GM06990 (cell line): ENCODE data around the gene P2RX7.

ENCODE experiments used
- DNase-seq: peaks from one replicate; pipeline ENCODE4 v3.0.0-alpha.2; 2011; ENCODE audit not compliant: insufficient read length; ENCODE audit errors: extremely low read depth
- H3K27me3 ChIP-seq: replicated peaks from 2 replicates; pipeline ENCODE4 v1.6.0; 2011; ENCODE audit warnings: low read length; ENCODE audit not compliant: control insufficient read depth, insufficient read depth
- H3K36me3 ChIP-seq: 2 replicates; pipeline ENCODE4 v1.5.1; 2011; ENCODE audit warnings: low read length; ENCODE audit not compliant: control insufficient read depth, insufficient read depth
- H3K4me3 ChIP-seq: replicated peaks from 2 replicates; pipeline ENCODE4 v1.5.1; 2011; ENCODE audit warnings: low read depth, mild to moderate bottlenecking, control low read depth, low read length
- CTCF ChIP-seq: IDR thresholded peaks from 2 replicates; pipeline ENCODE4 v1.5.1; 2011; ENCODE audit warnings: low read length, control low read depth, mild to moderate bottlenecking, inconsistent platforms; ENCODE audit not compliant: insufficient read depth, poor library complexity, severe bottlenecking

P2RX7 gene

GRCh38 chr12:121131941-121132341, 735 bp upstream of the P2RX7 start:
- Histone ChIP-seq H3K4me3 (no peak overlapping the region), H3K27me3 (no peaks in the 10 kb centered on the region), H3K36me3 (no peaks in the 10 kb centered on the region)
- DNase-seq = no peak
- TF ChIP-seq CTCF = no peak

GRCh38 chr12:121133838-121134237, 1.2 kb downstream of the P2RX7 start:
- no peaks in the 10 kb centered on the region for H3K36me3 ChIP-seq
- no peak for DNase-seq
- H3K4me3 ChIP-seq = no peak overlapping the region
- no peak for TF ChIP-seq CTCF
- H3K27me3 ChIP-seq = no peaks in the 10 kb centered on the region

GRCh38 chr12:121135320-121135719, 2.6 kb downstream of the P2RX7 start:
- TF ChIP-seq CTCF = no peak
- no peak for DNase-seq
- no peaks in the 10 kb centered on the region for H3K36me3 ChIP-seq
- no peaks in the 10 kb centered on the region for H3K27me3 ChIP-seq
- H3K4me3 ChIP-seq = no peak overlapping the region

GRCh38 chr12:121137512-121137911, 4.8 kb downstream of the P2RX7 start:
- H3K4me3 ChIP-seq = no peak overlapping the region
- no peaks in the 10 kb centered on the region for H3K27me3 ChIP-seq
- no peak for TF ChIP-seq CTCF
- no peaks in the 10 kb centered on the region for H3K36me3 ChIP-seq
- DNase-seq = no peak

GRCh38 chr12:121138284-121138683, 5.6 kb downstream of the P2RX7 start:
- DNase-seq = no peak
- H3K36me3 ChIP-seq = no peaks in the 10 kb centered on the region
- H3K4me3 ChIP-seq = no peak overlapping the region

More at GRCh38 chr12:121138284-121138683, 5.6 kb downstream of the P2RX7 start:
- no peaks in the 10 kb centered on the region for H3K27me3 ChIP-seq
- TF ChIP-seq CTCF = no peak
